Fibroblast of gingiva (primary cell): Measurements from ENCODE around the gene CRIM1.
"Not testable (repeated sequence)": the region's sequence is repeated elsewhere in the genome, so short reads cannot be mapped to it uniquely, and the experiment has no call there.

ENCODE experiments used
- DNase-seq: peaks from one replicate; pipeline ENCODE4 v3.0.0-alpha.2; 2011; ENCODE audit warnings: low read depth

CRIM1 gene

GRCh38 chr2:36355151-36355889 is at the start of gene CRIM1:
TSS of gene CRIM1 (plus strand) at chr2:36355778. CDS start at chr2:36356293, 515 bp downstream.
- DNase-seq, result peak; percentile 95

- no peak for DNase-seq
Observed at GRCh38 chr2:36307441-36307840, 48.1 kb upstream of the CRIM1 start.

- not testable (repeated sequence) for DNase-seq
Observed at GRCh38 chr2:36310444-36310843, 45.1 kb upstream of the CRIM1 start.

GRCh38 chr2:36318547-36318946 is 37.0 kb upstream of the CRIM1 start:
- DNase-seq, result no peak

- DNase-seq, result peak; percentile 45
Observed at GRCh38 chr2:36322108-36322507, 33.5 kb upstream of the CRIM1 start.

GRCh38 chr2:36326286-36326685 is 29.3 kb upstream of the CRIM1 start:
- no peak for DNase-seq

- DNase-seq, result peak; percentile 67
Observed at GRCh38 chr2:36329251-36329650, 26.3 kb upstream of the CRIM1 start.

- peak; percentile 79 for DNase-seq
Observed at GRCh38 chr2:36329746-36330472, 25.7 kb upstream of the CRIM1 start.

GRCh38 chr2:36330473-36331395 is 24.8 kb upstream of the CRIM1 start:
- peak; percentile 15 for DNase-seq

- no peak for DNase-seq
Observed at GRCh38 chr2:36333350-36334012, 22.1 kb upstream of the CRIM1 start.

- DNase-seq, result no peak
Observed at GRCh38 chr2:36335597-36335996, 20.0 kb upstream of the CRIM1 start.

- no peak for DNase-seq
Observed at GRCh38 chr2:36336321-36336720, 19.3 kb upstream of the CRIM1 start.

GRCh38 chr2:36337354-36337753 is 18.2 kb upstream of the CRIM1 start:
- no peak for DNase-seq

GRCh38 chr2:36338124-36338826 is 17.3 kb upstream of the CRIM1 start:
- no peak for DNase-seq

- peak; percentile 16 for DNase-seq
Observed at GRCh38 chr2:36338827-36339145, 16.8 kb upstream of the CRIM1 start.

GRCh38 chr2:36339607-36340218 is 15.9 kb upstream of the CRIM1 start:
- peak; percentile 82 for DNase-seq

- DNase-seq, result no peak
Observed at GRCh38 chr2:36343606-36344005, 12.0 kb upstream of the CRIM1 start.

GRCh38 chr2:36348721-36349120 is 6.9 kb upstream of the CRIM1 start:
- peak; percentile 58 for DNase-seq

- DNase-seq, result no peak
Observed at GRCh38 chr2:36351291-36351690, 4.3 kb upstream of the CRIM1 start.

- DNase-seq, result peak; percentile 48
Observed at GRCh38 chr2:36351736-36352349, 3.7 kb upstream of the CRIM1 start.
